ENCODE results near the gene RPAP3.

DNA sequence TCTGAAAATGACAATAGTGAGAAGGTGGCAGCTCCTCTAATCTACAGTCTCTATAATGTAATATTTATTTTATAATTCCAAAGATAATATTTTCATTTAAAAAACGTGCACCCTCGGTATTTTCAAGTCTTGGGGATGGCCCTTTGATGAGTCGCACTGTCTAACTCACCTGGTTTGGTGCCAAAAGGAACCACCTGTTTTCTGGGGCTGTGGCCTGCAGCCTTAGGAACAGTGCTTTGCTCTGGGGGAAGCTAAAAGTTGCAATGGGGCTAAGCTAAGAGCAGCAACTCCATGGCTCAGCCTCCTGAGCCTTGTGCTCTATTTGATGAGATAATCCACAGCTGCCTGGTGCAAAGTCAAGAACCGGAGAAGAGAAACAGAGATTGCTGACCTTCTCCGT lies 25.9 kb upstream of the RPAP3 start:
- TF ChIP-seq FOXA1 (IDR thresholded peaks at IDR 0.05) (no peak), CTCF (IDR thresholded peaks at IDR 0.05; ENCODE audit: low read depth, low read length, missing input control) (no peak), RAD21 (IDR thresholded peaks at IDR 0.05) (no peak), JUND (IDR thresholded peaks at IDR 0.05) (no peak), TAF1 (conservative IDR thresholded peaks at IDR 0.05) (no peak), MAX (IDR thresholded peaks at IDR 0.05) (no peak), YY1 (IDR thresholded peaks at IDR 0.05) (no peak), HNF4A (conservative IDR thresholded peaks at IDR 0.05) (no peak), GABPA (IDR thresholded peaks at IDR 0.05 in 1 of 2, conservative IDR thresholded peaks at IDR 0.05 in 1 of 2) (no peak), ATF3 (IDR thresholded peaks at IDR 0.05) (no peak)
- TF ChIP-seq, protein P1, sequence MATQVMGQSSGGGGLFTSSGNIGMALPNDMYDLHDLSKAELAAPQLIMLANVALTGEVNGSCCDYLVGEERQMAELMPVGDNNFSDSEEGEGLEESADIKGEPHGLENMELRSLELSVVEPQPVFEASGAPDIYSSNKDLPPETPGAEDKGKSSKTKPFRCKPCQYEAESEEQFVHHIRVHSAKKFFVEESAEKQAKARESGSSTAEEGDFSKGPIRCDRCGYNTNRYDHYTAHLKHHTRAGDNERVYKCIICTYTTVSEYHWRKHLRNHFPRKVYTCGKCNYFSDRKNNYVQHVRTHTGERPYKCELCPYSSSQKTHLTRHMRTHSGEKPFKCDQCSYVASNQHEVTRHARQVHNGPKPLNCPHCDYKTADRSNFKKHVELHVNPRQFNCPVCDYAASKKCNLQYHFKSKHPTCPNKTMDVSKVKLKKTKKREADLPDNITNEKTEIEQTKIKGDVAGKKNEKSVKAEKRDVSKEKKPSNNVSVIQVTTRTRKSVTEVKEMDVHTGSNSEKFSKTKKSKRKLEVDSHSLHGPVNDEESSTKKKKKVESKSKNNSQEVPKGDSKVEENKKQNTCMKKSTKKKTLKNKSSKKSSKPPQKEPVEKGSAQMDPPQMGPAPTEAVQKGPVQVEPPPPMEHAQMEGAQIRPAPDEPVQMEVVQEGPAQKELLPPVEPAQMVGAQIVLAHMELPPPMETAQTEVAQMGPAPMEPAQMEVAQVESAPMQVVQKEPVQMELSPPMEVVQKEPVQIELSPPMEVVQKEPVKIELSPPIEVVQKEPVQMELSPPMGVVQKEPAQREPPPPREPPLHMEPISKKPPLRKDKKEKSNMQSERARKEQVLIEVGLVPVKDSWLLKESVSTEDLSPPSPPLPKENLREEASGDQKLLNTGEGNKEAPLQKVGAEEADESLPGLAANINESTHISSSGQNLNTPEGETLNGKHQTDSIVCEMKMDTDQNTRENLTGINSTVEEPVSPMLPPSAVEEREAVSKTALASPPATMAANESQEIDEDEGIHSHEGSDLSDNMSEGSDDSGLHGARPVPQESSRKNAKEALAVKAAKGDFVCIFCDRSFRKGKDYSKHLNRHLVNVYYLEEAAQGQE (IDR thresholded peaks at IDR 0.05) = no peak
- TF ChIP-seq, protein P2, sequence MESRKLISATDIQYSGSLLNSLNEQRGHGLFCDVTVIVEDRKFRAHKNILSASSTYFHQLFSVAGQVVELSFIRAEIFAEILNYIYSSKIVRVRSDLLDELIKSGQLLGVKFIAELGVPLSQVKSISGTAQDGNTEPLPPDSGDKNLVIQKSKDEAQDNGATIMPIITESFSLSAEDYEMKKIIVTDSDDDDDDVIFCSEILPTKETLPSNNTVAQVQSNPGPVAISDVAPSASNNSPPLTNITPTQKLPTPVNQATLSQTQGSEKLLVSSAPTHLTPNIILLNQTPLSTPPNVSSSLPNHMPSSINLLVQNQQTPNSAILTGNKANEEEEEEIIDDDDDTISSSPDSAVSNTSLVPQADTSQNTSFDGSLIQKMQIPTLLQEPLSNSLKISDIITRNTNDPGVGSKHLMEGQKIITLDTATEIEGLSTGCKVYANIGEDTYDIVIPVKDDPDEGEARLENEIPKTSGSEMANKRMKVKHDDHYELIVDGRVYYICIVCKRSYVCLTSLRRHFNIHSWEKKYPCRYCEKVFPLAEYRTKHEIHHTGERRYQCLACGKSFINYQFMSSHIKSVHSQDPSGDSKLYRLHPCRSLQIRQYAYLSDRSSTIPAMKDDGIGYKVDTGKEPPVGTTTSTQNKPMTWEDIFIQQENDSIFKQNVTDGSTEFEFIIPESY (IDR thresholded peaks at IDR 0.05) = no peak
